Sigmoid colon (tissue), 4 donors: ENCODE data around the gene NPBWR2.

Experiments used
- EP300 ChIP-seq, 4 donors: sonication (generic); formaldehyde crosslinking; IDR thresholded peaks; one replicate each; pipeline ENCODE4 v1.6.1; 2017; ENCODE audit warnings: antibody characterized with exemption in 4 of 4
- POLR2A ChIP-seq, 2 donors: fragments of 450-650 bp; IDR thresholded peaks; one replicate each; pipeline ENCODE4 v1.6.1; 2016; ENCODE audit warnings: antibody characterized with exemption in 2 of 2, mild to moderate bottlenecking in 2 of 2, moderate library complexity in 2 of 2
- POLR2AphosphoS5 ChIP-seq, 4 donors: sonication (generic); formaldehyde crosslinking; IDR thresholded peaks; one replicate each; pipeline ENCODE4 v1.6.1; 2017; ENCODE audit warnings: antibody characterized with exemption in 4 of 4
- TF ChIP-seq, protein P1 (sequence below), 4 experiments: fragments of 450-650 bp in 3 of 4; fragments of 200-600 bp in 1 of 4; IDR thresholded peaks; one replicate each; pipeline ENCODE4 v1.5.1; 2016 to 2019; ENCODE audit warnings: antibody characterized with exemption in 4 of 4, mild to moderate bottlenecking in 3 of 4, moderate library complexity in 2 of 4

DNA sequence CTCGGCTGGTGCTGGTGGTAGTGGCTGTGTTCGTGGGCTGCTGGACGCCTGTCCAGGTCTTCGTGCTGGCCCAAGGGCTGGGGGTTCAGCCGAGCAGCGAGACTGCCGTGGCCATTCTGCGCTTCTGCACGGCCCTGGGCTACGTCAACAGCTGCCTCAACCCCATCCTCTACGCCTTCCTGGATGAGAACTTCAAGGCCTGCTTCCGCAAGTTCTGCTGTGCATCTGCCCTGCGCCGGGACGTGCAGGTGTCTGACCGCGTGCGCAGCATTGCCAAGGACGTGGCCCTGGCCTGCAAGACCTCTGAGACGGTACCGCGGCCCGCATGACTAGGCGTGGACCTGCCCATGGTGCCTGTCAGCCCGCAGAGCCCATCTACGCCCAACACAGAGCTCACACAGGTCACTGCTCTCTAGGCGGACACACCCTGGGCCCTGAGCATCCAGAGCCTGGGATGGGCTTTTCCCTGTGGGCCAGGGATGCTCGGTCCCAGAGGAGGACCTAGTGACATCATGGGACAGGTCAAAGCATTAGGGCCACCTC is 8.8 kb downstream of the NPBWR2 start:
- TF ChIP-seq, protein P1, sequence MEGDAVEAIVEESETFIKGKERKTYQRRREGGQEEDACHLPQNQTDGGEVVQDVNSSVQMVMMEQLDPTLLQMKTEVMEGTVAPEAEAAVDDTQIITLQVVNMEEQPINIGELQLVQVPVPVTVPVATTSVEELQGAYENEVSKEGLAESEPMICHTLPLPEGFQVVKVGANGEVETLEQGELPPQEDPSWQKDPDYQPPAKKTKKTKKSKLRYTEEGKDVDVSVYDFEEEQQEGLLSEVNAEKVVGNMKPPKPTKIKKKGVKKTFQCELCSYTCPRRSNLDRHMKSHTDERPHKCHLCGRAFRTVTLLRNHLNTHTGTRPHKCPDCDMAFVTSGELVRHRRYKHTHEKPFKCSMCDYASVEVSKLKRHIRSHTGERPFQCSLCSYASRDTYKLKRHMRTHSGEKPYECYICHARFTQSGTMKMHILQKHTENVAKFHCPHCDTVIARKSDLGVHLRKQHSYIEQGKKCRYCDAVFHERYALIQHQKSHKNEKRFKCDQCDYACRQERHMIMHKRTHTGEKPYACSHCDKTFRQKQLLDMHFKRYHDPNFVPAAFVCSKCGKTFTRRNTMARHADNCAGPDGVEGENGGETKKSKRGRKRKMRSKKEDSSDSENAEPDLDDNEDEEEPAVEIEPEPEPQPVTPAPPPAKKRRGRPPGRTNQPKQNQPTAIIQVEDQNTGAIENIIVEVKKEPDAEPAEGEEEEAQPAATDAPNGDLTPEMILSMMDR (IDR thresholded peaks at IDR 0.05): no peak
- TF ChIP-seq POLR2A (IDR thresholded peaks at IDR 0.05): no peak
- TF ChIP-seq POLR2AphosphoS5 (IDR thresholded peaks at IDR 0.05): no peak
- no peak for TF ChIP-seq EP300 (IDR thresholded peaks at IDR 0.05)
